Peyer's patch (tissue), 4 donors: Measurements from ENCODE around the gene NBR1. TPM values are rescaled to one million over a fixed set of nuclear protein-coding genes. Genes with fewer than 3 reads are reported as not detected.
A peak's percentile ranks its signal among the peaks of the same experiment; 100 is the strongest.
"Not testable (repeated sequence)": the region's sequence is repeated elsewhere in the genome, so short reads cannot be mapped to it uniquely, and the experiment has no call there.

ENCODE experiments used
- DNase-seq, 3 donors: peaks; one replicate each; pipeline ENCODE4 v3.0.0-alpha.2; 2017 to 2019
- H3K27ac ChIP-seq, 4 donors: fragments of 200-600 bp; sonication (generic); one replicate each; pipeline ENCODE4 v1.5.1; 2016 to 2019
- H3K27me3 ChIP-seq, 2 donors: fragments of 200-600 bp; sonication (generic); one replicate each; pipeline ENCODE4 v1.5.1; 2019
- H3K36me3 ChIP-seq, 3 donors: fragments of 200-600 bp; sonication (generic); one replicate each; pipeline ENCODE4 v1.5.1; 2016 to 2019
- H3K4me1 ChIP-seq, 4 donors: fragments of 200-600 bp; sonication (generic); one replicate each; pipeline ENCODE4 v1.5.1; 2016 to 2019
- H3K4me3 ChIP-seq, 4 donors: fragments of 200-600 bp; sonication (generic); 1 replicate in 3 of 4; 2 replicates in 1 of 4; pipeline ENCODE4 v1.5.1; 2016 to 2019; ENCODE audit warnings: mild to moderate bottlenecking in 1 of 4
- H3K9me3 ChIP-seq, 4 donors: fragments of 200-600 bp; sonication (generic); one replicate each; pipeline ENCODE4 v1.5.1; 2016 to 2019; ENCODE audit warnings: mild to moderate bottlenecking in 1 of 4
- POLR2A ChIP-seq, 2 donors: fragments of 450-650 bp; IDR thresholded peaks; one replicate each; pipeline ENCODE4 v1.5.1; 2017; ENCODE audit warnings: antibody characterized with exemption in 2 of 2, mild to moderate bottlenecking in 2 of 2, moderate library complexity in 2 of 2
- total RNA-seq, 4 donors: library from RNA; depleted of rRNA; stranded (reverse); fragments of >200 nt; gene quantifications; one replicate each; pipeline ENCODE4 v1.1.0, GENCODE V29; 2016
- TF ChIP-seq, protein P1 (sequence below), 6 experiments: fragments of 450-650 bp in 4 of 6; fragments of 200-600 bp in 2 of 6; sonication (generic) in 1 of 6; IDR thresholded peaks; one replicate each; pipeline ENCODE4 v1.5.1; 2017 to 2019; ENCODE audit warnings: antibody characterized with exemption in 6 of 6, mild to moderate bottlenecking in 3 of 6, moderate library complexity in 1 of 6

The NBR1 gene
- total RNA-seq, 4 donors from 2014 or later: 102 to 139 (median 127) TPM

DNA sequence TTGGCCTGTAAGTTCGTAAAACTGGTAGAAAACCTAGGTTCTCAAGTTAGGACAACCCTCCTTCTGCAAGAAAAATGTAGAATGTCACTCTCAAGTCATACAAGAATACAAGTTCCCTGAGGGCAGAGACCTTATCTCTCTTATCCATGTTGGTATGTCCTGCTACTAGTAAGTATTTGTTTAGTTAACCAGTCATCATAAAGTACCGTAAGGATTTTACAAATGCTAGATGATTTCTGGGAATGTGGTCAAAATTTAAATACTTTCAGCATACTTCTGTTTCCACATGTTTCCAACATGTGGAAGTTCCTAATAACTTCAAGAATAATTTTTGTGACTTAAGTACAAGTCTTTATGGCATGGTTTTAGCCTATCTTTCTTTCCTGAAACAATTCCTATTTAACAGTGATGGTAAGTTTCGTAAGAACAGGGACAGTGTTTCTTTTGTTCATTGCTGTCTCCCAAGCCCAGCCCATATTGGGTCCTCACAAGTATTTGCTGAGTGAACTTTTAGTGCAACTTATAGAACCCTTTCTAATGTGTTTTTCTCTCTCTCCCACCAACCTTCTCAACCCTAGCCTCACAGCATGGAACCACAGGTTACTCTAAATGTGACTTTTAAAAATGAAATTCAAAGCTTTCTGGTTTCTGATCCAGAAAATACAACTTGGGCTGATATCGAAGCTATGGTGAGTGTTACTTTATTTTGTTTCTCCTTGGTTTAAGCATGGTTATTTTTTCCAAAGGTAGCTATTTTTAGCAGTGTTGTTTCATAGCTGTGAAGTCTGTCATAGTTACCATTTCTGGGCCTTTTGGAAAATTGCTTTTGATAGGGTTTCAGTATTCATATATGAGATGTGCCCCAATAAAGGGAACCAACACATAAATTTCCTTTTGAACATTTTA is 4.5 kb downstream of the NBR1 start:
- Histone ChIP-seq H3K9me3 (no peaks in the 10 kb centered on the region), H3K27me3 (no peaks in the 10 kb centered on the region), H3K4me3 (no peak overlapping the region), H3K27ac (peak overlapping the region in 3 of 4 donors; percentile 34 to 71 (median 48)), H3K36me3 (peaks cover 0 to 35% (median 0%) of the 10 kb centered on the region in 3 donors), H3K4me1 (peaks cover 0 to 57% (median 4%) of the 10 kb centered on the region in 4 donors)
- no peak for DNase-seq
- no peak for TF ChIP-seq POLR2A (IDR thresholded peaks at IDR 0.05)
- TF ChIP-seq, protein P1, sequence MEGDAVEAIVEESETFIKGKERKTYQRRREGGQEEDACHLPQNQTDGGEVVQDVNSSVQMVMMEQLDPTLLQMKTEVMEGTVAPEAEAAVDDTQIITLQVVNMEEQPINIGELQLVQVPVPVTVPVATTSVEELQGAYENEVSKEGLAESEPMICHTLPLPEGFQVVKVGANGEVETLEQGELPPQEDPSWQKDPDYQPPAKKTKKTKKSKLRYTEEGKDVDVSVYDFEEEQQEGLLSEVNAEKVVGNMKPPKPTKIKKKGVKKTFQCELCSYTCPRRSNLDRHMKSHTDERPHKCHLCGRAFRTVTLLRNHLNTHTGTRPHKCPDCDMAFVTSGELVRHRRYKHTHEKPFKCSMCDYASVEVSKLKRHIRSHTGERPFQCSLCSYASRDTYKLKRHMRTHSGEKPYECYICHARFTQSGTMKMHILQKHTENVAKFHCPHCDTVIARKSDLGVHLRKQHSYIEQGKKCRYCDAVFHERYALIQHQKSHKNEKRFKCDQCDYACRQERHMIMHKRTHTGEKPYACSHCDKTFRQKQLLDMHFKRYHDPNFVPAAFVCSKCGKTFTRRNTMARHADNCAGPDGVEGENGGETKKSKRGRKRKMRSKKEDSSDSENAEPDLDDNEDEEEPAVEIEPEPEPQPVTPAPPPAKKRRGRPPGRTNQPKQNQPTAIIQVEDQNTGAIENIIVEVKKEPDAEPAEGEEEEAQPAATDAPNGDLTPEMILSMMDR (IDR thresholded peaks at IDR 0.05): no peak

DNA sequence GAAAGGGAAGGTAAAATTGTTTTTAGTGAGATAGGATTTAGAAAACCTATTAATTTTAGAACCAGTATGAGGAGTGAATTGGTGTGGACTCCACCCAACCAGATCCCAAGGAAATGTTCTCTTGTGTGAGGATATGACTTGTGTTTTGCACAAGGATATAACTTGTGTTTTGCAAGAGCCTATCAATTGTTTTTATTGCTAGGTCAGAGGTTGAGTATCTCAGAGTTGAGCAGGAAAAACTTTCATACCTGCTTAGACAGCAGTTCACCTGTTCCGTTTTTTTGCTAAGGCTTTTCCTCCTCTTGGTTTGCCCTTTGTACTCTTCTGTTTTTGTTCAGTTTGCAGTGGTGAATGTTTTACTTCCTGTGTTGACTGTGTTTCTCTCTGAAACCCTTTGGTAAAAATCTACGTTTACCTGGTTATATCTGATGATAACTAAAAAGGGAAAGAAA is 5.1 kb downstream of the NBR1 start:
- Histone ChIP-seq H3K9me3 (no peaks in the 10 kb centered on the region), H3K36me3 (peaks cover 0 to 42% (median 0%) of the 10 kb centered on the region in 3 donors), H3K27me3 (no peaks in the 10 kb centered on the region), H3K27ac (peak overlapping the region in 3 of 4 donors; percentile 58 to 77 (median 71)), H3K4me1 (peaks cover 0 to 57% (median 4%) of the 10 kb centered on the region in 4 donors), H3K4me3 (no peak overlapping the region)
- no peak for DNase-seq
- peak; percentile 15 to 67 for TF ChIP-seq POLR2A (IDR thresholded peaks at IDR 0.05)
- TF ChIP-seq, protein P1 (IDR thresholded peaks at IDR 0.05): no peak

DNA sequence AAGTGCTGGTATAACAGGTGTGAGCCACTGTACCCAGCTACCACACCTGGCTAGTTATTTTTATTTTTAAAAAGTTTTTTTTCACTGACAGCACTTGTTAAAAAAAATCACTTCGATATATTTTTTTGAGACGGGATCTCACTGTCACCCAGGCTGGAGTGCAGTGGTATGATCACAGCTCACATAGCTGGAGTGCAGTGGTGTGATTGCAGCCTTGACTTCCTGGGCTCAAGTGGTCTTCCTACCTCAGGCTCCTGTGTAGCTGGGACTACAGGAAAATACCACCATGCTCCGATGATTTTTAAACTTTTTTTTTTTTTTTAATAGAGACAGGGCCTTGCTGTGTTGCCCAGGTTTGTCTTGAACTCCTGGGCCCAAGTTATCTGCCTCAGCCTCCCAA is 12.9 kb downstream of the NBR1 start:
- TF ChIP-seq, protein P1 (IDR thresholded peaks at IDR 0.05): no peak
- TF ChIP-seq POLR2A (IDR thresholded peaks at IDR 0.05): no peak
- Histone ChIP-seq H3K4me3 (no peak overlapping the region), H3K4me1 (no peaks in the 10 kb centered on the region), H3K27me3 (no peaks in the 10 kb centered on the region), H3K27ac (no peak overlapping the region), H3K36me3 (peaks cover 0 to 96% (median 0%) of the 10 kb centered on the region in 3 donors), H3K9me3 (no peaks in the 10 kb centered on the region)
- DNase-seq: no peak

DNA sequence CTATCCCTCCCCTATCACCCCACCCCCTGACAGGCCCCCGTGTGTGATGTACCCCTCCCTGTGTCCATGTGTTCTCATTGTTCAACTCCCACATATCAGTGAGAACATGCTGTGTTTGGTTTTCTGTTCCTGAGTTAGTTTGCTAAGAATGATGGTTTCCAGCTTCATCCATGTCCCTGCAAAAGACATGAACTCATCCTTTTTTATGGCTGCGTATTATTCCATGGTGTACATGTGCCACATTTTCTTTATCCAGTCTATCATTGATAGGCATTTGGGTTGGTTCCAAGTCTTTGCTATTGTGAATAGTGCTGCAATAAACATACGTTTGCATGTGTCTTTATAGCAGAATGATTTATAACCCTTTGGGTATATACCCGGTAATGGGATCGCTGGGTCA is 15.6 kb downstream of the NBR1 start:
- H3K4me3 ChIP-seq, H3K9me3 ChIP-seq, DNase-seq, H3K27me3 ChIP-seq, H3K4me1 ChIP-seq, H3K27ac ChIP-seq: not testable (repeated sequence)
- peaks cover 0 to 96% (median 0%) of the 10 kb centered on the region in 3 donors for H3K36me3 ChIP-seq

DNA sequence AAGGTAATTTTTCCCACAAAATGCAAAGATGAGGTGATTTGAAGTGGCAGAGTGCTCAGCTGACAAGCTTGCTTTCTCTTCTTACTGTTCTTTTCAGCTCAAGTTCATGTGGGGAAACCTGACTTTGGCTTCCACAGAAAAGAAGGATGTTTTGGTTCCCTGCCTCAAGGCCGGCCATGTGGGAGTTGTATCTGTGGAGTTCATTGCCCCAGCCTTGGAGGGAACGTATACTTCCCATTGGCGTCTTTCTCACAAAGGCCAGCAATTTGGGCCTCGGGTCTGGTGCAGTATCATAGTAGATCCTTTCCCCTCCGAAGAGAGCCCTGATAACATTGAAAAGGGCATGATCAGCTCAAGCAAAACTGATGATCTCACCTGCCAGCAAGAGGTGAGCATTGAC is 22.2 kb downstream of the NBR1 start:
- H3K27ac ChIP-seq: no peak overlapping the region
- no peaks in the 10 kb centered on the region for H3K9me3 ChIP-seq
- DNase-seq: no peak
- peaks cover 0 to 100% (median 2%) of the 10 kb centered on the region in 3 donors for H3K36me3 ChIP-seq
- no peaks in the 10 kb centered on the region for H3K27me3 ChIP-seq
- H3K4me1 ChIP-seq: no peaks in the 10 kb centered on the region
- no peak overlapping the region for H3K4me3 ChIP-seq
- TF ChIP-seq, protein P1 (IDR thresholded peaks at IDR 0.05): no peak
- no peak for TF ChIP-seq POLR2A (IDR thresholded peaks at IDR 0.05)

DNA sequence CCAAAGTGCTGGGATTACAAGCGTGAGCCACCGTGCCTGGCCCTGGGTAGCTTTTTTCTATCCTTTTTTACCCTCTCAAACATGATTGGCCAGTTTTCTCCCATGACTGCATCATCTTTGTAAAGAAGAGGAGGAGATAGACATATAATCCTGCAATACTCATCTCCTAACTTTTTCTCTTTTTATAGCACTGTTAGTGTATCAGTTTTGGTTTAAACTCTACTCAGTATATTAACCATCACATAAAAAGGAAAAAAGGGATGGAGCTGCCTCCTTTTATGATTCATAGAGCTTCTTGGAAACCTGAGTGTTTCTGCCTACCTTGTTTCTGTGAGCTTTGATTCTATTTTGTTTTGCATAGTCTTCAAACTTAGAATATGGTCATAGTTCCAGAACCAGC is 28.6 kb downstream of the NBR1 start:
- TF ChIP-seq, protein P1 (IDR thresholded peaks at IDR 0.05): no peak
- no peak for TF ChIP-seq POLR2A (IDR thresholded peaks at IDR 0.05)
- Histone ChIP-seq H3K27ac (no peak overlapping the region), H3K4me3 (no peak overlapping the region), H3K36me3 (peaks cover 0 to 100% (median 6%) of the 10 kb centered on the region in 3 donors), H3K27me3 (no peaks in the 10 kb centered on the region), H3K9me3 (no peaks in the 10 kb centered on the region), H3K4me1 (no peaks in the 10 kb centered on the region)
- DNase-seq: no peak
